HG03342 (cell line): Measurements from ENCODE around the gene CEP162.
"Not testable (repeated sequence)": the region's sequence is repeated elsewhere in the genome, so short reads cannot be mapped to it uniquely, and the experiment has no call there.

ENCODE experiments used
- ATAC-seq: cut with Tn5 transposase; IDR thresholded peaks from one replicate; pipeline ENCODE4 v1.9.1; 2021; ENCODE audit warnings: mild to moderate bottlenecking, moderate library complexity; ENCODE audit not compliant: unreplicated experiment

CEP162 gene

GRCh38 chr6:84089081-84089480 is 138.4 kb downstream of the CEP162 start:
- ATAC-seq = no peak

- no peak for ATAC-seq
These were observed 140.7 kb downstream of the CEP162 start for GRCh38 chr6:84086545-84087429.

GRCh38 chr6:84086056-84086455 is 141.4 kb downstream of the CEP162 start:
- no peak for ATAC-seq

GRCh38 chr6:84084705-84085104 is 142.7 kb downstream of the CEP162 start:
- not testable (repeated sequence) for ATAC-seq

DNA sequence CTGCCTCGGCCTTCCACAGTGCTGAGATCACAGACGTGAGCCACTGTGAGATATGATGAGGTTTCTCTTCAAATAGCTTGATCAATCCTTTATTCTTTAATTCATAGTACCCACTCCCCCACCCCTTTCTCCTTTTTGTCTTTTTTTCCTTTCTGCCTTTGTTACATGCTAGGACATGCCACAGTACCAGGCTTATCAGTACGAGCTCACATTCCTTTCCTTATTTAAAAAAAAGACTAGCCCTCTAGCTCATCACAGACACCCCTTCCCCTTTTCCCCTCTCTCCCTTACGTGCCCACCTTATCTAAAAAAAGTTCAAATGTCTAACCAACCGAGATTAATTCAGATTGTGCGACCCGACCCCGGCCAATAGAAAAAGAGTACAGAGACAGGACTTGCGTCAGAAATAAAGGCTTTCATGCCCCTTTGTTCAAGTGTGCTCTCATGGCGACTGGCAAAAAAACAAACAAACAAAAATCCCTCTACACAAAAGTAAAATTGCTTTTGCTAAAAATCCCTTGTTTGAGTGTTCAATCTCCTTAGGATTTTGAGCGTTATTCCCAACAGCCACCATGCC is 144.7 kb downstream of the CEP162 start:
- no peak for ATAC-seq

- ATAC-seq = no peak
These were observed 146.2 kb downstream of the CEP162 start for GRCh38 chr6:84081222-84081621.

GRCh38 chr6:84078335-84078734 is 149.1 kb downstream of the CEP162 start:
- no peak for ATAC-seq

DNA sequence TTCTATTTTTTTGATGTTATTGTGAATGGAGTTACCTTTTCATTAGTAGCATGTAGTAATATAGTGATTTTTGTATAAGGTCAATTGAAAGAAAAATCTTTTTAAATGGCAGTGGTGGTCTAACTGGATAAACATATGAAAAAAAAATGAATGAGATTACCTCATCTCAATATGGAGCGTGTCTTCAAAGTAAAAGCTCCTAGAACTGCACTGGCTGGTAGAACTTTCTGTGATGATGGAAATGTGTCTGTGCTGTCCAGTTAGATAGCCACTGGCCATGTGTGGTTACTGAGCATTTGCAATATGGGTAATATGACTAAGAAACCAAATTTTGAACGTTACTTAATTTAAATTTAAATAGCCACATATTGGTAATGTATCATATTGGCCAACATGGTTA is 149.8 kb downstream of the CEP162 start:
- ATAC-seq = no peak

GRCh38 chr6:84074988-84075781 is 152.3 kb downstream of the CEP162 start:
- ATAC-seq = no peak
